Hematopoietic multipotent progenitor cell treated with erythropoietin and hydrocortisone succinate and interleukin-3 and kit ligand, for 17 days (in vitro differentiated cells): Measurements from ENCODE around the gene PPP5C.
"Not testable (repeated sequence)": the region's sequence is repeated elsewhere in the genome, so short reads cannot be mapped to it uniquely, and the experiment has no call there.

ENCODE experiments used
- DNase-seq: peaks from one replicate; pipeline ENCODE4 v3.0.0-alpha.2; 2015; ENCODE audit warnings: low spot score

PPP5C gene

DNA sequence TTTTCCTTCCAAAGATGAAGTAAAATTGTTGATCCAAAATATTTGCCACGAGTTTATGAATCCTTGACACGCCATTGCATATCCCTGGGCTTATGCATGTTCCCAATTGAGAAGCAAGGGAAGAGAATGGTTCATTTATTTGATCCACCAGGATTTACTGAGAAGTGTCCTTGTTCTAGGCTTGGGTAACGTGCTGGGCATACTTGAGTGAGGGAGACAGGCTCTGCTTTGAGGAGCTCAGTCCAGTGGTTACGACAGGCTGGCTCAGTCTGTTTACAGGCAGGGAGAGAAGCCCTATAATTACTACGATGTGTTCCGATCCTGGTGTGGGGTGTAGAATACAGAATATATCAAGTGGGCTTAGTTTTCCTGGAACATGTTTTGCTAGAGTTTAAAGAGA lies 88.1 kb downstream of the PPP5C start:
- DNase-seq, result no peak

DNA sequence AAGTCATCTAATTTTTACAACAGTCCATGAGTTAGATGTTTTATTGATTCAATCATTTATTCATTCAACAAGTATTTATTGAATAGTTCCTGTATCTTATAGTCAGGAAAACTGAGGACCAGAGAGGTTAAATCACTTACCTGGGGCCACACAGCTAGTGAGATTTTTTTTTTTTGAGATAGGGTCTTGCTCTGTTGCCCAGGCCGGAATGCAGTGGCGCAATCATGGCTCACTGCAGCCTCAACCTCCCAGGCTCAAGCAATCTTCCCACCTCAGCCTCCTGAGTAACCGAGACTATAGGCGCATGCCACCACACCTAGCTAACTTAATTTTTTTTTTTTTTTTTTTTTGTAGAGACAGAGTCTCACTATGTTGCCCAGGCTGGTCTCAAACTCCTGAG lies 88.8 kb downstream of the PPP5C start:
- not testable (repeated sequence) for DNase-seq
